Central memory CD8-positive, alpha-beta T cell (primary cell): ENCODE measurements around the gene GPX3.

Experiments
- ATAC-seq: fragments of 150-1000 bp; cut with Tn5 transposase; replicated peaks from 2 replicates; pipeline ENCODE4 v1.10.0; 2022; ENCODE audit warnings: mild to moderate bottlenecking, moderate FRiP score, moderate number of reproducible peaks; ENCODE audit not compliant: poor library complexity, severe bottlenecking; ENCODE audit errors: extremely low read depth
- DNase-seq, 2 donors: peaks; one replicate each; pipeline ENCODE4 v3.0.0; 2021; ENCODE audit warnings: low spot score in 2 of 2
- H3K27ac Mint-ChIP-seq: one replicate; pipeline ENCODE4 v1.8.0; 2022; ENCODE audit warnings: low read depth, mild to moderate bottlenecking, moderate library complexity, mixed read lengths
- H3K27me3 Mint-ChIP-seq: one replicate; pipeline ENCODE4 v1.8.0; 2022; ENCODE audit warnings: mixed read lengths
- H3K36me3 Mint-ChIP-seq: one replicate; pipeline ENCODE4 v1.8.0; 2022; ENCODE audit warnings: mild to moderate bottlenecking, moderate library complexity, mixed read lengths; ENCODE audit not compliant: insufficient read depth
- H3K4me1 Mint-ChIP-seq: one replicate; pipeline ENCODE4 v1.8.0; 2022; ENCODE audit warnings: mixed read lengths
- H3K4me3 Mint-ChIP-seq: one replicate; pipeline ENCODE4 v1.8.0; 2022; ENCODE audit warnings: mild to moderate bottlenecking, moderate library complexity, mixed read lengths
- H3K9me3 Mint-ChIP-seq: one replicate; pipeline ENCODE4 v1.8.0; 2022; ENCODE audit warnings: mixed read lengths

The GPX3 gene

GRCh38 chr5:151004499-151004898 is 15.9 kb upstream of the GPX3 start:
- Mint-ChIP-seq H3K9me3 (no peaks in the 10 kb centered on the region), H3K27ac (no peak overlapping the region), H3K4me1 (no peaks in the 10 kb centered on the region), H3K27me3 (peaks cover 45% of the 10 kb centered on the region), H3K36me3 (no peaks in the 10 kb centered on the region), H3K4me3 (no peak overlapping the region)
- no peak for ATAC-seq
- DNase-seq: no peak

DNA sequence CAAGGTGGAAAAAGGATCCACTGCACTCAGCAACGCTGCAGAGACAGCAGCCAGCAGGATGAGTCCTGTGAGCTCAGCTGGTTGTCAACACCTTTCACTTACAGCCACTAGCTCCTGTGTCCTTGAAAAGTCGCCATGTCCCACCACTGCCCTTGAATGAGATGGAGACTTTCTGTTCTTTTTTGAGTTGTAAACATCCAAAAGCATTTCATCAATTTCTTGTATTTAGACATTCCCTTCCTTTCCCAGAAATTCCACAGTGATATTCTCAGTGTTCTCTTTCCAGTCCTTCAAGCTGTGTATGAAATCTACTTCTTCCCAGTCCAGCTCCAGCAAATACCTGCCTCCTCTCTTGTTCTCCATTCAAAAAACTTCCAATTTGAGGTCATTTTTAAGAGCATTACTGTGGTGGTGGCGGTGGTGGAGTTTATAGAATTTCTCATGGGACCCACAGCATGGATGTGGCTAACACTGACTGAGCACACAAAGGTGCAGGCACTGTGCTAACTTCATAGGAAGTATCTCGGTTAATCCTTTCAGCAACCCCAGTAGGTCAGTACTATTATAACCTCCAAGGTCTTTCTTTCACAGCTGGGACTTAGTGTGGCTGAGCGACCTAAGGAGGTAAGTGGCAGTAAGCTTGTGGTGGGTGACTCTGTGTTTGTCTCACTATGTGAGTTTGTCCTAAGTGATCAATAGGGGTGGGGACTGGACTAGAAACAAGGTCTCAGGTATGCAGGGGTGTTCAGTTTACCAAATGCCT is 15.0 kb upstream of the GPX3 start:
- Mint-ChIP-seq H3K9me3 (no peaks in the 10 kb centered on the region), H3K36me3 (no peaks in the 10 kb centered on the region), H3K27ac (no peak overlapping the region), H3K27me3 (peaks cover 49% of the 10 kb centered on the region), H3K4me3 (no peak overlapping the region), H3K4me1 (no peaks in the 10 kb centered on the region)
- DNase-seq (no peak), ATAC-seq (no peak)

DNA sequence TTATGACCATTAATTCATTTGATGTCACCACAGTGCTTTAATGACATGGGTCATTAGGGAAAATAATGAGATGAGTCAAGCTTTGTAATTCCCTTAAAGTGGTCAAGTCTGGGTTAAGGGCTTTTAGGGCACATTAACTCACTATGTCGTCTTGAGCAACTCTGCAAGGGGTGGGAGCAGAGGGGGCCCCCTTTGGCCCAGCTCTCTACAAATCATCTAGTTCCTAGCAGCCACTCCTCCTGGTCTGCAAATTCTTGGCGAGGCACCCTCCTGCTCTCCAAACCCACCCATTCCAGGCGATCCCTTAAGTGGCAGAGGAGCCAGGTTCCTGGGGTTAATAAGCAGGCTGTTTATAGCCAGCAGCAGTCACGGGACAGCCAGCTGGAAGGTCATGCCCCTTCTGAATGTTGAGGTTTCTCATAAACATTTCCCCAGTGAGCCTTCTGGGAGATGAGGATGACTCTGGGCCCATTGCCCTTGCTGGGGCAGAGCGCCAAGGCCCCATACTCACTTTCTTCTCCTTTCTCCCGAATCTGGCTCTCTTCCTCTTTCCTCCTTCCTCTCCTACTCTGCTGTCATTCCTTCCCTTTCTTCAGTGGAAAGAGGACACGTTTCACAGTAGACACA is 14.3 kb upstream of the GPX3 start:
- no peak overlapping the region for H3K4me3 Mint-ChIP-seq
- H3K9me3 Mint-ChIP-seq: no peaks in the 10 kb centered on the region
- DNase-seq (no peak), ATAC-seq (no peak)
- H3K36me3 Mint-ChIP-seq: no peaks in the 10 kb centered on the region
- no peaks in the 10 kb centered on the region for H3K4me1 Mint-ChIP-seq
- H3K27me3 Mint-ChIP-seq: peaks cover 52% of the 10 kb centered on the region
- no peak overlapping the region for H3K27ac Mint-ChIP-seq

DNA sequence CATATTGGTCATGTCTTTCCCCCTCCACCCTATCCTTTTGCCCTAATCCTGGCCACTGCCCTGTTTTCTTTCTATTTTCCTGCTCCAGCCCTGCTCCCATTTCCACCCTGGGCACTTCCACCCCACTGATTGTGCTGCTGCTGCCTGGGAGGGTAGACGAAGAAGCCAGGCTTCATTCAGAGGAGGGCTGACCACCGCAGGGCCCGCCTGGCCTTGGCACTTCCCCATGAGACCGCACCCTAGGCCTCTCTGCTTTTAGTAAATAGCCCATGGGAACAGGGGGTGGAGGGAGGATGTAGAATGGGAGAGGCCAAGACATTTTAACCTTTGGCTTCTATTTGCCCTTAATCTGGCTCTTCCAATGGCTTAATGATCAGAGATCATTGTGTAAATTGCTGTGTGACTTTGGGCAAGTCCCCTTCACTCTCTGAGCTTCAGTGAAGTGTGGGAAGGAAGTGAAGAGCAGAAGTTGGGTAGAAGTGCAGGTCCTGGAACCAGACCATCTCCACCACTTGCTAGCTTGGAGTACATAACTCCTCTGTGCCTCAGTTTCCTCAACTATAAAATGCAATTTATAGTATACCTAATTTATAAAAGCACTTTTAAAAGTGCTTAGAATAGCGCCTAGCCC is 13.6 kb upstream of the GPX3 start:
- Mint-ChIP-seq H3K4me3 (no peak overlapping the region), H3K36me3 (no peaks in the 10 kb centered on the region), H3K27ac (no peak overlapping the region), H3K4me1 (no peaks in the 10 kb centered on the region), H3K27me3 (peaks cover 60% of the 10 kb centered on the region), H3K9me3 (no peaks in the 10 kb centered on the region)
- ATAC-seq (no peak), DNase-seq (no peak)

GRCh38 chr5:151007430-151008209 is 12.8 kb upstream of the GPX3 start:
- no peak overlapping the region for H3K4me3 Mint-ChIP-seq
- no peaks in the 10 kb centered on the region for H3K9me3 Mint-ChIP-seq
- ATAC-seq (no peak), DNase-seq (no peak)
- no peaks in the 10 kb centered on the region for H3K4me1 Mint-ChIP-seq
- peaks cover 62% of the 10 kb centered on the region for H3K27me3 Mint-ChIP-seq
- no peaks in the 10 kb centered on the region for H3K36me3 Mint-ChIP-seq
- no peak overlapping the region for H3K27ac Mint-ChIP-seq

- H3K36me3 Mint-ChIP-seq: no peaks in the 10 kb centered on the region
- H3K4me1 Mint-ChIP-seq: no peaks in the 10 kb centered on the region
- no peak overlapping the region for H3K27ac Mint-ChIP-seq
- DNase-seq: no peak
- ATAC-seq: no peak
- H3K9me3 Mint-ChIP-seq: no peaks in the 10 kb centered on the region
- H3K4me3 Mint-ChIP-seq: no peak overlapping the region
- H3K27me3 Mint-ChIP-seq: peaks cover 59% of the 10 kb centered on the region
Observed at GRCh38 chr5:151008210-151008491, 12.2 kb upstream of the GPX3 start.

DNA sequence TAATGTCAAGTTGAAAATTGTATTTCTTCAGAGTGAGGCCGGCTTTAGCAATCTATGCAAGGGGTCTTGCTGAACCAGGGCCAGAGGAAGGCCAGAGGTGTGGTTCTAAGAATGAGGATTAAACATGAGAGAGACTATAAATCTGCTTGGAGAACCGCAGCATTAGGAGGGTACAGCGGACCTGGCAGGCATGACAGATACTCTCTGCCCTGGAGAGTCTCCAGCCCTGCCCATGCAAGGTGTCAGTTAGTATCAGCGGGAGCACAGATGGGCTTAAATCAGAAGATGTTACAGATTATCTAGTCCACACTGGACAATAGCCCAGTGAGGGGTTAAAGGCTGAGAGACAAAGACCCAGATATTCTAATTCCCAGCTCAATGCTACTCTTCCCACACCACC is 11.5 kb upstream of the GPX3 start:
- Mint-ChIP-seq H3K4me3 (no peak overlapping the region), H3K36me3 (no peaks in the 10 kb centered on the region), H3K4me1 (no peaks in the 10 kb centered on the region), H3K27me3 (peaks cover 51% of the 10 kb centered on the region), H3K27ac (no peak overlapping the region), H3K9me3 (no peaks in the 10 kb centered on the region)
- DNase-seq (no peak), ATAC-seq (no peak)

DNA sequence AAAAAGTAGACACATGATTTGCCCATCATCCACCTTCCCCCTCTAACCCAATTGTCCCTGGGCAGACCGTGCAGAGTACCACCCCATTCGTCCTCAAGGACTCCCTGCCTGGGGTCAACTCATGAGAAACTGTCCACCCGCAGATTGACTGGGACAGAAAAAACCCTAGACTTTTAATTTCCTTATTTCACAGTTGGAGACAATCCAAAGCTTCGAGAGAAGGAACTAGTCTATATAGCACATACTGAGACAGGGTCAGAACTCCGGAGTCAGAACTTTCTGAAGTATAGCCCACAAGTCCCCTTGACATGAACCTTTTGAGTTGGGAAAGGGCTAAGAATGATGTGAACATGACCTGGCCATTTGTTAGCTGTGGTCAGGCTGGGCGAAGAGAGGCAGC is 7.5 kb upstream of the GPX3 start:
- no peaks in the 10 kb centered on the region for H3K4me1 Mint-ChIP-seq
- no peaks in the 10 kb centered on the region for H3K9me3 Mint-ChIP-seq
- DNase-seq: no peak
- no peak for ATAC-seq
- no peak overlapping the region for H3K27ac Mint-ChIP-seq
- H3K36me3 Mint-ChIP-seq: no peaks in the 10 kb centered on the region
- no peak overlapping the region for H3K4me3 Mint-ChIP-seq
- peaks cover 34% of the 10 kb centered on the region for H3K27me3 Mint-ChIP-seq

- Mint-ChIP-seq H3K27ac (no peak overlapping the region), H3K36me3 (no peaks in the 10 kb centered on the region), H3K27me3 (peaks cover 14% of the 10 kb centered on the region), H3K4me1 (no peaks in the 10 kb centered on the region), H3K9me3 (no peaks in the 10 kb centered on the region), H3K4me3 (no peak overlapping the region)
- DNase-seq (no peak), ATAC-seq (no peak)
Observed at GRCh38 chr5:151014680-151015343, 5.6 kb upstream of the GPX3 start.

DNA sequence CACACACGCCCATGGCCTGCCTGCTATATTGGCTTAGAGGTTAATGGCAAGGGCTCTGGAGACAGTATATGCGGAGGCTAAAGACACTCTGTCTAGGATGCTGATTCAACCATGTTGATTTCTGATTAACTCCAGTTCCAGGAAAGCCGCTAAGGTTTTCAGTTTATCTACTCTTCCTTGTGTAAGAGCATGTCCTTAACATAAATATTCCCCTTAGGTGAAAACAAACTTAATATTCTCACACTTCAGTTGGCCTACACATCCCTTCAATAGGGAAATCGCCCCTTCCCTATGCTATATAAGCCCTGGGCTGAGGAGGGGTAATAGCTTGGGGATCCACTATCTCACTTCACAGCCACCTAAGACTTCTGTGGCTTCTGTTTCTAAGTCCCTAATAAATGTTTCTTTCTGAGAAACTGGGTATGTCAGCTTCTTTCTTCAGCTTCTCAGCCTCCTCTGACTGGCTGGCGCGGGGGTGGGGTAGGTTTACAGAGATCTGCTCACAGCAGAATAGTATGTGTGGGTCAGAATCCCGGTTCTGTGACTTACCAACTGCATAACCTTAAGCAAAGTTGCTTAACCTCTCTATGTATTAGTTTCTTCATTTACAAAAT is 4.3 kb upstream of the GPX3 start:
- DNase-seq (no peak), ATAC-seq (no peak)
- Mint-ChIP-seq H3K27me3 (peaks cover 10% of the 10 kb centered on the region), H3K4me3 (no peak overlapping the region), H3K27ac (no peak overlapping the region), H3K4me1 (peaks cover 5% of the 10 kb centered on the region), H3K36me3 (no peaks in the 10 kb centered on the region), H3K9me3 (no peaks in the 10 kb centered on the region)

GRCh38 chr5:151016700-151017099 is 3.7 kb upstream of the GPX3 start:
- H3K36me3 Mint-ChIP-seq: no peaks in the 10 kb centered on the region
- DNase-seq: no peak
- H3K27ac Mint-ChIP-seq: no peak overlapping the region
- H3K9me3 Mint-ChIP-seq: no peaks in the 10 kb centered on the region
- H3K4me3 Mint-ChIP-seq: no peak overlapping the region
- H3K4me1 Mint-ChIP-seq: peaks cover 8% of the 10 kb centered on the region
- H3K27me3 Mint-ChIP-seq: peaks cover 3% of the 10 kb centered on the region
- ATAC-seq: no peak

DNA sequence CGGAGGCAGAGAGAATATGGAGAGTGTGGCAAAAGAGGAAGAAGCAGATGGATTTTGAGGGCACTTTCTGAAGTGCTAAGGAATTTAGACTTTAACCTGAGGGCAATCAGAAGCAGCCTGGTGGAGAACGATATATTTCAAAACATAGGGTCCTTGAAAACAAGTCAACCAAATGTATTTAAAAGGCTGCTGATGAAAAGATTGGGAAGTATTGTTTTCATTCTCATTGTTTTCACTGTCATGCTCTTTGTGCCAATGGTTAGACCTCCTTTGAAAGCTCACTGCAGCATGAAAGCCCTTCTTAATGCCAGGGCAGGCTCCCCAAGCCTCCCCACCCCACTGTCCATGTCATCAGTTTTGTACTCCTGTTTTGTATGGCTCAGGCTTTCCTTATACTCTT is 2.5 kb upstream of the GPX3 start:
- no peak for ATAC-seq
- Mint-ChIP-seq H3K9me3 (no peaks in the 10 kb centered on the region), H3K36me3 (no peaks in the 10 kb centered on the region), H3K4me3 (no peak overlapping the region), H3K4me1 (peaks cover 13% of the 10 kb centered on the region), H3K27ac (no peak overlapping the region), H3K27me3 (no peaks in the 10 kb centered on the region)
- DNase-seq: no peak
